Measurements from ENCODE around the gene ZNF256. TPM values are rescaled to one million over a fixed set of nuclear protein-coding genes. Genes with fewer than 3 reads are reported as not detected.

Gene ZNF256
- total RNA-seq, 4 donors from 2014 or later: 3.8 to 13.5 (median 4.2) TPM

DNA sequence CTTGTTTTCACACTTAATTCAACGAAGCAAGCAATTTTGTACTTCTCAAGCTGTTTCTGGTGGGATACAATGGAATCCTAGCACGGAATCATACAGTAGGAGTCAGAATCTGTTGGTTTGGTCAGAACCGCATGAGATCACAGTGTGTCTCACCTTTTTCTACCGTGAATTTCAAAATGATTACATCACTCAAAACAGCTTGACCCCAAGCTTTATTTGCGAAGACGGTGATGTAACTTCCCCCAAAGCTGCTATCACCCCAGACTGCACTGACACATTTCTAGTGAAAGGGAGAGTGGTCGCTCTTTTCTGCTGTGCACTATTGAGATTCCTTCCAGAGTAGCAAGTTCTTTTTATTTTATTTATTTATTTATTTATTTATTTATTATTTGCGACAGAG lies 17.3 kb upstream of the ZNF256 start:
- intact Hi-C loops (cut with DNase I; ENCODE audit: low total_unique reads) (no loop called here), in situ Hi-C loops (cut with MboI; ENCODE audit: low pct_ligation_motif_present in 1 of 4, low pct_unique_long_range_greater_than_20kb in 1 of 4, low sequenced_read_pairs in 3 of 4) (no loop called here)
- TF ChIP-seq, protein P1, sequence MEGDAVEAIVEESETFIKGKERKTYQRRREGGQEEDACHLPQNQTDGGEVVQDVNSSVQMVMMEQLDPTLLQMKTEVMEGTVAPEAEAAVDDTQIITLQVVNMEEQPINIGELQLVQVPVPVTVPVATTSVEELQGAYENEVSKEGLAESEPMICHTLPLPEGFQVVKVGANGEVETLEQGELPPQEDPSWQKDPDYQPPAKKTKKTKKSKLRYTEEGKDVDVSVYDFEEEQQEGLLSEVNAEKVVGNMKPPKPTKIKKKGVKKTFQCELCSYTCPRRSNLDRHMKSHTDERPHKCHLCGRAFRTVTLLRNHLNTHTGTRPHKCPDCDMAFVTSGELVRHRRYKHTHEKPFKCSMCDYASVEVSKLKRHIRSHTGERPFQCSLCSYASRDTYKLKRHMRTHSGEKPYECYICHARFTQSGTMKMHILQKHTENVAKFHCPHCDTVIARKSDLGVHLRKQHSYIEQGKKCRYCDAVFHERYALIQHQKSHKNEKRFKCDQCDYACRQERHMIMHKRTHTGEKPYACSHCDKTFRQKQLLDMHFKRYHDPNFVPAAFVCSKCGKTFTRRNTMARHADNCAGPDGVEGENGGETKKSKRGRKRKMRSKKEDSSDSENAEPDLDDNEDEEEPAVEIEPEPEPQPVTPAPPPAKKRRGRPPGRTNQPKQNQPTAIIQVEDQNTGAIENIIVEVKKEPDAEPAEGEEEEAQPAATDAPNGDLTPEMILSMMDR (IDR thresholded peaks at IDR 0.05): no peak
- 81 to 91% methylated on average over 8 of the region's 8 CpGs for WGBS, 2 donors (ENCODE audit: low coverage in 1 of 2)
- no peak overlapping the region for H3K4me3 ChIP-seq
- H3K27ac ChIP-seq: no peak overlapping the region
- H3K36me3 ChIP-seq: peaks cover 0 to 6% (median 0%) of the 10 kb centered on the region in 4 donors
- H3K4me1 ChIP-seq: no peaks in the 10 kb centered on the region
- H3K27me3 ChIP-seq: no peaks in the 10 kb centered on the region
- H3K9me3 ChIP-seq: peaks cover 60 to 91% of the 10 kb centered on the region in 2 donors
- DNase-seq: no peak

DNA sequence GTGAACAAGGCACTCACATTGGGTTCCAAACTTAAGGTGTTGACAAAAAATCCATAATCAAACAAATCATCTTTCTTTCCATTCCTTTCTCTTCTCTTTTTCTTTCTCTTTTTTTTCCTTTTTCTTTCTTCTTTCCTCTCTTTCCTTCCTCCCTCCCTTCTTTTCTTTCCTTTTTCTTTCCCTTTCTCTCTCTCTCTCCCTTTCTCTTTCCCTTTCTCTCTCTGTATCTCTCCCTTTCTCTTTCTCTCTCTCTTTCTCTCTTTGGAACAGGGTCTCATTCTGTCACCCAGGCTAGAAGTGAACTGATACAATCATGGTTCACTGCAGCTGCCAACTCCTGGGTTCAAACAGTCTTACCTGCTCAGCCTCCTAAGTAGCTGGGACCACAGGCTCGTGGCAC lies 14.3 kb upstream of the ZNF256 start:
- 20 to 86% methylated on average over 1 of the region's 1 CpG for WGBS, 2 donors (ENCODE audit: low coverage in 1 of 2)
- Histone ChIP-seq H3K27me3 (no peaks in the 10 kb centered on the region), H3K9me3 (peaks cover 36 to 96% of the 10 kb centered on the region in 2 donors), H3K4me1 (no peaks in the 10 kb centered on the region), H3K4me3 (no peak overlapping the region), H3K27ac (no peak overlapping the region), H3K36me3 (peaks cover 0 to 6% (median 0%) of the 10 kb centered on the region in 4 donors)
- TF ChIP-seq POLR2AphosphoS5 (IDR thresholded peaks at IDR 0.05) (no peak), EP300 (IDR thresholded peaks at IDR 0.05; ENCODE audit: low read depth) (no peak), POLR2A (IDR thresholded peaks at IDR 0.05) (no peak)
- TF ChIP-seq, protein P1 (IDR thresholded peaks at IDR 0.05): no peak
- in situ Hi-C loops (cut with MboI; ENCODE audit: low pct_ligation_motif_present in 1 of 4, low pct_unique_long_range_greater_than_20kb in 1 of 4, low sequenced_read_pairs in 3 of 4) (no loop called here), intact Hi-C loops (cut with DNase I; ENCODE audit: low total_unique reads) (no loop called here)
- no peak for DNase-seq

DNA sequence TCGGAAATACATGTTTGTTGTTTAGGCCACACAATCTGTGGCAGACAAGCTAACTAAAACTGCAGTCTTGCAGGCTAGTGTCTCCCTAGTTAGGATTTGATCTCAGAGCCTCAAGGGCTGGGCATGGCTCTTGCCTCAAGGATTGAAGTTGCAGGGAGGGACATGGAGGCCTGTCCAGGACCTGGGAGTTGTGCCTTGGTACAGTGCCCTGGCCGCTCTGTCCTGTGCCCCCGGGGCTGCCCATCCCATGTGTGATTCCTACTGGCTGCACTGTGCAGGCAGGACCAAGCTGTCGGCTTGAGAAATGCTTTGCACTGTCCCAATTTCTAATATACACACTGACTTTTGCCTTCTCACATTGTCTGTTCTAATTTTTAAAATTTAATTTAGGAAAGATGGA lies 7.5 kb upstream of the ZNF256 start:
- Histone ChIP-seq H3K4me1 (no peaks in the 10 kb centered on the region), H3K4me3 (no peak overlapping the region), H3K27me3 (no peaks in the 10 kb centered on the region), H3K27ac (no peak overlapping the region), H3K36me3 (no peaks in the 10 kb centered on the region), H3K9me3 (peaks cover 0 to 36% of the 10 kb centered on the region in 2 donors)
- intact Hi-C loops (cut with DNase I; ENCODE audit: low total_unique reads): no loop called here
- no peak for DNase-seq
- TF ChIP-seq, protein P1 (IDR thresholded peaks at IDR 0.05): no peak
- TF ChIP-seq EP300 (IDR thresholded peaks at IDR 0.05; ENCODE audit: low read depth): no peak
- 80 to 90% methylated on average over 2 to 4 of the region's 4 CpGs for WGBS, 2 donors (ENCODE audit: low coverage in 1 of 2)
- in situ Hi-C loops (cut with MboI; ENCODE audit: low pct_ligation_motif_present in 1 of 4, low pct_unique_long_range_greater_than_20kb in 1 of 4, low sequenced_read_pairs in 3 of 4): no loop called here

DNA sequence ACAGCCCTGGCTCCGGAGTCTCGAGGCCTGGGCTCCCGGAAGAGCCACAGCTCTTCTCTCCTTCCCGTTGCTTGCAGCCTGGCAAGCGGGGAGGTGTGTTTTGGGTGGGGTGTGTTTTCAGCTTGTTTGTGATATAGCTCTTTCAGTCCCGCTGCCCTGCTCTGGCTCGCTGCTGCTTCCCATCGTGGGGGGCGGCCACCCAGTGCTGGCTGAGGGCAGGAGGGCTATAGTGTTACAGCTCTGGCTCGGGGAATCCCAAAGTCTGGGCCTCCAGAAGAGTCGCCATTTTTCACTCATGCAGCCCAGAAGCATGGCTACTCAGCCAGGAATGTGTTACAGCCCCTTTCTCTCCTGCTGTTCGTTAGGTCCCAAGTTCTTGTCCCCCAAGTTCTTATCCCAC lies 2.2 kb upstream of the ZNF256 start:
- 90 to 92% methylated on average over 2 to 12 of the region's 12 CpGs for WGBS, 2 donors (ENCODE audit: low coverage in 1 of 2)
- Histone ChIP-seq H3K27me3 (no peaks in the 10 kb centered on the region), H3K27ac (no peak overlapping the region), H3K36me3 (no peaks in the 10 kb centered on the region), H3K4me3 (no peak overlapping the region), H3K4me1 (peaks cover 0 to 10% (median 9%) of the 10 kb centered on the region in 4 donors), H3K9me3 (peaks cover 3 to 11% of the 10 kb centered on the region in 2 donors)
- DNase-seq: no peak
- intact Hi-C loops (cut with DNase I; ENCODE audit: low total_unique reads) (loop anchor here (10.0 kb wide), 1 partner anchor 55 kb away; the partner anchor contains the start of gene ZNF606), in situ Hi-C loops (cut with MboI; ENCODE audit: low pct_ligation_motif_present in 1 of 4, low pct_unique_long_range_greater_than_20kb in 1 of 4, low sequenced_read_pairs in 3 of 4) (no loop called here)
- no peak for TF ChIP-seq EP300 (IDR thresholded peaks at IDR 0.05; ENCODE audit: low read depth)
- no peak for TF ChIP-seq POLR2AphosphoS5 (IDR thresholded peaks at IDR 0.05)
- TF ChIP-seq POLR2A (IDR thresholded peaks at IDR 0.05): no peak
- TF ChIP-seq, protein P1 (IDR thresholded peaks at IDR 0.05): no peak
